Hippocampal formation (tissue), 2 donors: ENCODE measurements around the gene IFNA4.

Experiments
- DNase-seq, 2 donors: peaks; one replicate each; lab custom pipeline; 2025; lab: John Stamatoyannopoulos, UW

IFNA4 gene

GRCh38 chr9:21165516-21165915 lies 21.9 kb downstream of the IFNA4 start:
- no peak for DNase-seq

DNA sequence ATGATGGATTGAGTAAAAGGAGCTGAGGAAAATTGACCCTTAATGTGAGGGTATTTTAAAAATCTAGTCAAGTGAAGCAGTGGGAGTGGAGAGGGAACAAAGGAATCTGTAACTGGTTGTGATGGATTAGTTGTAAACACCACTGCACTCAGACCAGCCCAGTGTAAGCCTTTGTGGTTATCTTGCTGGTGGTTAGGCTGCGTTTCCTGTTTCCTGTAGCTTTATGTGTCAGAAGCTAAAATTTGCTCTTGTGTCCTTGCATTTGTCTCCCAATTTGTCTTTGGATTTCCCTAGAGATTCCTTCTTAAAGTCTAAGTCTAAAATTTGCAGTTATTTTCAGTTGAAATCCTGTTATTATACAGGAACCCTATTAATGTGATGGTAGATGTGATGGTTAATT lies 27.2 kb downstream of the IFNA4 start:
- no peak for DNase-seq

GRCh38 chr9:21155501-21155900 lies 31.9 kb downstream of the IFNA4 start:
- DNase-seq: no peak

GRCh38 chr9:21154018-21154608 lies 33.3 kb downstream of the IFNA4 start:
- peak in 1 of 2 donors; percentile 15 for DNase-seq

DNA sequence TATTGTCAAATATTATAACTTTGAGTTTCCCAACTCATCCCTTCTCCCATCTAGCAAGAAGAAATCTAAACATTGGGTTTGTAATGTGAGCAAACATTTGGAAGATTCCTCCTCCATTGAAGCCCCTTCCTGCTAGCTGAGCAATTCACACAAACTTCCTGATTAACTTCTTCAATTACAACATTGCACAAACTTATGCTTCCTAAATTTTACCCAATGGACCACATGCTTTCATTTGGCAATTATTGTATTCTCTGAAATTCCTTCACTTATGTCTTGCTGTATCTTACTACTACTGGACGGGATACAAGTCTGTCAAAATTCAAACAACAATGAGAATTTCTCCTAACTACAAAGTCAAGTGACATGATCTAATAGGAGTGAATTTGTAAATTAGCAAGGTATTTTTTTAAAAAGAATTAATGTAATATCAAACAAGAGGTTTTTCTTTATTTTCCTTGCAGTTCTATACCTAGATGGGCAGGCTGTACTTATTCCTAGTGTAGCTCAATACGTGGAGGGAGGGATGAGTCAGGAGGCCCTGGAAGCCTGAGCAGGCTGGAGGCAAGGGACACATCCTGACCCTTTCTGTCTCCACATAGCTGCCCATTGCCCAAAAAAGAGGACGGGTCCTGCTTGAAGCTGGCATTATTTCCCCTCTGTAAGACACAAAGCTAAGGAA lies 33.9 kb downstream of the IFNA4 start:
- peak in 1 of 2 donors; percentile 3 for DNase-seq

DNA sequence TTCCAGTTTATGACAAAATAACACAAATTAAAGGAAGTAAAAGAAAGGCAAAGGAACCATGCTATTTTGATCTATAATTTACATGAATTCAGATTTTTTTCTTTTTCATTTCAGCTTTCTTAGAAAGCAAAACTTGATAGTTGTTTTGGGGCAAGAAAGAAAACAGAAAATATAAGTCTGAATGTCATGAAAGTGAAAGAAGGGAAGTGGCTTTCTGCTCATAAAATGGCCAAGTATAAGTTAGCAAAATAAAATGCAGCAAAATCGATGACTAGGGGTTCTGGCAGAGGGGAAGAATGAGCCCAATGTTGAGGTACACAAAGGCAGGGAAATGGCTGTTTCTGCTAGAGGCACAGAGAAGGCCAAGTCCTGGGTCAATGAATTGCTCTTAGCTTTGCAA lies 42.8 kb downstream of the IFNA4 start:
- DNase-seq: no peak

- no peak for DNase-seq
Observed at GRCh38 chr9:21141427-21141882, 45.9 kb downstream of the IFNA4 start, which contains the start of gene IFNW1. Gene IFNW1, minus strand, starts transcription at chr9:21141832. Its CDS starts 262 bp downstream, at chr9:21141570.

DNA sequence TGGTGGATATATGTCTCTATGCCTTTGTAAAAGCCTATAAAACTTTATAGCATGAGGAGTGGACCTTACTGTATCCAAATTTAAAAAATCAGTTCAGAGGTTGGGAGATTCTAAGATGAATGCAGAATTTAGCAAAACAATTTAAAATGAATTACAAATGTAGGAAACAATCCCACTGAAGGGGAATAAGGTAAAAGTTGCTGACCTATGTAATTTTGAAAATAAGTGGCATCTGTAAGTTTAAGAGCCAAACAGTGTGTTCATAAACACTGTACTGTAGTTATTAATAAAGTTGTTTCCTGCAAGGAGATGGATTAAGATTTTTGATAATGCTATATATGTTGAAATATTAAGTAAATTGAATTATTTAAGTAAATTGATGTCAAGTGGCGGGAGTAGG lies 50.4 kb downstream of the IFNA4 start:
- no peak for DNase-seq
